Breast epithelium (tissue), 4 donors: ENCODE measurements around the gene C6orf15. TPM values are rescaled to one million over a fixed set of nuclear protein-coding genes. Genes with fewer than 3 reads are reported as not detected.
A peak's percentile ranks its signal among the peaks of the same experiment; 100 is the strongest.

Experiments
- DNase-seq, 2 donors: peaks; one replicate each; pipeline ENCODE4 v3.0.0-alpha.2; 2019; ENCODE audit warnings: low spot score in 2 of 2
- H3K27ac ChIP-seq, 2 donors: fragments of 200-600 bp; sonication (generic) in 1 of 2; one replicate each; pipeline ENCODE4 v1.5.1; 2016 to 2019; ENCODE audit warnings: mild to moderate bottlenecking in 1 of 2
- H3K27me3 ChIP-seq, 2 donors: fragments of 200-600 bp; sonication (generic) in 1 of 2; one replicate each; pipeline versions ENCODE4 v1.5.1 to v1.6.0; 2017 to 2019; ENCODE audit warnings: control low read depth in 1 of 2, mild to moderate bottlenecking in 1 of 2
- H3K36me3 ChIP-seq: fragments of 200-600 bp; one replicate; pipeline ENCODE4 v1.5.1; 2019
- H3K4me1 ChIP-seq, 2 donors: fragments of 200-600 bp; sonication (generic); one replicate each; pipeline ENCODE4 v1.5.1; 2016 to 2019; ENCODE audit warnings: control low read depth in 1 of 2
- H3K4me3 ChIP-seq, 3 donors: fragments of 200-600 bp; sonication (generic); 1 replicate in 2 of 3; 2 replicates in 1 of 3; pipeline ENCODE4 v1.5.1; 2016 to 2019; ENCODE audit warnings: mild to moderate bottlenecking in 3 of 3, moderate library complexity in 2 of 3
- H3K9me3 ChIP-seq, 2 donors: fragments of 200-600 bp; sonication (generic) in 1 of 2; one replicate each; pipeline ENCODE4 v1.5.1; 2016 to 2019; ENCODE audit warnings: control low read depth in 1 of 2
- CTCF ChIP-seq, 3 donors: fragments of 450-650 bp; IDR thresholded peaks; one replicate each; pipeline ENCODE4 v1.5.1; 2016 to 2017; ENCODE audit warnings: antibody characterized with exemption in 3 of 3, mild to moderate bottlenecking in 3 of 3, moderate library complexity in 3 of 3
- POLR2A ChIP-seq: fragments of 450-650 bp; IDR thresholded peaks from one replicate; pipeline ENCODE4 v1.6.1; 2016; ENCODE audit warnings: antibody characterized with exemption, mild to moderate bottlenecking, moderate library complexity
- POLR2AphosphoS5 ChIP-seq, 3 donors: sonication (generic); formaldehyde crosslinking; IDR thresholded peaks; one replicate each; pipeline ENCODE4 v1.6.1; 2017; ENCODE audit warnings: antibody characterized with exemption in 3 of 3
- intact Hi-C: fragments of 100-400 bp; cut with DNase I; formaldehyde crosslinking; loops from one replicate; pipeline ENCODE4 v1.15.1; 2023; ENCODE audit warnings: low total_unique reads
- total RNA-seq, 3 donors: library from RNA; depleted of rRNA; stranded (reverse); fragments of >200 nt; gene quantifications; one replicate each; pipeline ENCODE4 v1.1.0, GENCODE V29; 2016

The C6orf15 gene
- total RNA-seq, 3 donors from 2014 or later: 0.59 TPM; not detected in 2

GRCh38 chr6:31083742-31084354, 28.5 kb downstream of the C6orf15 start:
- Histone ChIP-seq H3K36me3 (no peaks in the 10 kb centered on the region), H3K9me3 (no peaks in the 10 kb centered on the region), H3K27me3 (no peaks in the 10 kb centered on the region), H3K4me3 (no peak overlapping the region), H3K27ac (no peak overlapping the region), H3K4me1 (no peaks in the 10 kb centered on the region)
- TF ChIP-seq POLR2A: no peak
- TF ChIP-seq CTCF (IDR thresholded peaks at IDR 0.05): no peak
- TF ChIP-seq POLR2AphosphoS5 (IDR thresholded peaks at IDR 0.05): no peak
- no peak for DNase-seq
- intact Hi-C loops: no loop called here

GRCh38 chr6:31081872-31082271, 30.5 kb downstream of the C6orf15 start:
- intact Hi-C loops: no loop called here
- H3K4me3 ChIP-seq: no peak overlapping the region
- no peaks in the 10 kb centered on the region for H3K36me3 ChIP-seq
- DNase-seq: peak in 1 of 2 donors; percentile 71
- no peaks in the 10 kb centered on the region for H3K4me1 ChIP-seq
- no peaks in the 10 kb centered on the region for H3K27me3 ChIP-seq
- H3K27ac ChIP-seq: no peak overlapping the region
- no peaks in the 10 kb centered on the region for H3K9me3 ChIP-seq
- TF ChIP-seq POLR2A (no peak), CTCF (IDR thresholded peaks at IDR 0.05) (no peak), POLR2AphosphoS5 (IDR thresholded peaks at IDR 0.05) (no peak)

GRCh38 chr6:31079656-31080261, 32.6 kb downstream of the C6orf15 start:
- H3K4me3 ChIP-seq: peak overlapping the region in 2 of 3 donors; percentile 33 to 55

GRCh38 chr6:31076611-31077010, 35.8 kb downstream of the C6orf15 start:
- no peaks in the 10 kb centered on the region for H3K36me3 ChIP-seq
- H3K4me3 ChIP-seq: no peak overlapping the region
- H3K27me3 ChIP-seq: no peaks in the 10 kb centered on the region
- no peak for DNase-seq
- intact Hi-C loops: loop anchor here (10.0 kb wide), 1 partner anchor 162 kb away; the partner anchor contains the start of gene VARS2
- H3K4me1 ChIP-seq: no peaks in the 10 kb centered on the region
- TF ChIP-seq POLR2AphosphoS5 (IDR thresholded peaks at IDR 0.05) (no peak), CTCF (IDR thresholded peaks at IDR 0.05) (no peak)
- no peak overlapping the region for H3K27ac ChIP-seq
- no peaks in the 10 kb centered on the region for H3K9me3 ChIP-seq

More at GRCh38 chr6:31079656-31080261, 32.6 kb downstream of the C6orf15 start:
- Histone ChIP-seq H3K9me3 (no peaks in the 10 kb centered on the region), H3K4me1 (no peaks in the 10 kb centered on the region), H3K27ac (no peak overlapping the region), H3K27me3 (no peaks in the 10 kb centered on the region), H3K36me3 (no peaks in the 10 kb centered on the region)
- DNase-seq: peak; percentile 50 to 60
- TF ChIP-seq POLR2A (no peak), CTCF (IDR thresholded peaks at IDR 0.05) (peak; percentile 58 to 75 (median 71))
- intact Hi-C loops: loop anchor here (10.0 kb wide), 1 partner anchor 165 kb away; the partner anchor contains the start of gene VARS2

GRCh38 chr6:31075528-31075927, 36.8 kb downstream of the C6orf15 start:
- Histone ChIP-seq H3K36me3 (no peaks in the 10 kb centered on the region), H3K4me1 (no peaks in the 10 kb centered on the region), H3K27me3 (no peaks in the 10 kb centered on the region), H3K9me3 (no peaks in the 10 kb centered on the region), H3K4me3 (no peak overlapping the region), H3K27ac (no peak overlapping the region)
- intact Hi-C loops: loop anchor here (10.0 kb wide), 1 partner anchor 161 kb away; the partner anchor contains the start of gene VARS2
- TF ChIP-seq POLR2A (no peak), CTCF (IDR thresholded peaks at IDR 0.05) (no peak), POLR2AphosphoS5 (IDR thresholded peaks at IDR 0.05) (no peak)
- DNase-seq: no peak
